HG02884 (cell line): ENCODE data around the gene WFDC2.
A peak's percentile ranks its signal among the peaks of the same experiment; 100 is the strongest.

ENCODE experiments used
- ATAC-seq: cut with Tn5 transposase; IDR thresholded peaks from one replicate; pipeline ENCODE4 v1.9.1; 2021; ENCODE audit warnings: mild to moderate bottlenecking, moderate library complexity; ENCODE audit not compliant: unreplicated experiment

WFDC2 gene

GRCh38 chr20:45469336-45470261 is at the start of gene WFDC2:
TSS of gene WFDC2 (plus strand) at chr20:45469753. CDS start at chr20:45469782, 29 bp downstream.
- ATAC-seq = no peak

GRCh38 chr20:45420125-45420524 is 49.4 kb upstream of the WFDC2 start:
- no peak for ATAC-seq

- no peak for ATAC-seq
Measured at GRCh38 chr20:45423700-45424099, 45.9 kb upstream of the WFDC2 start.

GRCh38 chr20:45425561-45425960 is 44.0 kb upstream of the WFDC2 start:
- no peak for ATAC-seq

GRCh38 chr20:45426320-45427016 is 43.1 kb upstream of the WFDC2 start:
- ATAC-seq = no peak

- no peak for ATAC-seq
Measured at GRCh38 chr20:45427236-45428149, 42.1 kb upstream of the WFDC2 start.

GRCh38 chr20:45429618-45430017 is 39.9 kb upstream of the WFDC2 start:
- ATAC-seq = no peak

GRCh38 chr20:45432294-45432693 is 37.3 kb upstream of the WFDC2 start:
- ATAC-seq = peak; percentile 64

GRCh38 chr20:45433316-45433715 is 36.2 kb upstream of the WFDC2 start:
- ATAC-seq = no peak

- no peak for ATAC-seq
Measured at GRCh38 chr20:45433976-45434375, 35.6 kb upstream of the WFDC2 start.

GRCh38 chr20:45436732-45437485 is 32.6 kb upstream of the WFDC2 start:
- no peak for ATAC-seq

- no peak for ATAC-seq
Measured at GRCh38 chr20:45440424-45440823, 29.1 kb upstream of the WFDC2 start.

GRCh38 chr20:45440891-45441685 is 28.5 kb upstream of the WFDC2 start:
- ATAC-seq = no peak

- ATAC-seq = no peak
Measured at GRCh38 chr20:45441746-45442145, 27.8 kb upstream of the WFDC2 start.

GRCh38 chr20:45444050-45444449 is 25.5 kb upstream of the WFDC2 start:
- no peak for ATAC-seq

- no peak for ATAC-seq
Measured at GRCh38 chr20:45445805-45446562, 23.6 kb upstream of the WFDC2 start.

GRCh38 chr20:45448270-45448669 is 21.3 kb upstream of the WFDC2 start:
- ATAC-seq = no peak

- no peak for ATAC-seq
Measured at GRCh38 chr20:45449528-45449927, 20.0 kb upstream of the WFDC2 start.
